Prostate gland (tissue), 2 donors: Measurements from ENCODE around the gene MYBPH. TPM values are rescaled to one million over a fixed set of nuclear protein-coding genes. Genes with fewer than 3 reads are reported as not detected.

Experiments used
- DNase-seq: peaks from one replicate; pipeline ENCODE4 v3.0.0-alpha.2; 2019; ENCODE audit warnings: low spot score
- H3K27ac ChIP-seq, 2 donors: fragments of 200-600 bp; sonication (generic); 2 replicates each; pipeline ENCODE4 v1.5.1; 2017 to 2019
- H3K27me3 ChIP-seq: fragments of 200-600 bp; sonication (generic); replicated peaks from 2 replicates; pipeline ENCODE4 v1.5.1; 2019; ENCODE audit not compliant: insufficient read depth
- H3K36me3 ChIP-seq, 2 donors: fragments of 200-600 bp; sonication (generic); 1 replicate in 1 of 2; 2 replicates in 1 of 2; pipeline versions ENCODE4 v1.5.1 to v1.8.1; 2017 to 2019
- H3K4me1 ChIP-seq: fragments of 200-600 bp; sonication (generic); replicated peaks from 2 replicates; pipeline ENCODE4 v1.5.1; 2019
- H3K4me3 ChIP-seq, 2 donors: fragments of 200-600 bp; sonication (generic); 2 replicates each; pipeline ENCODE4 v1.5.1; 2017 to 2019
- H3K9me3 ChIP-seq: fragments of 200-600 bp; sonication (generic); 2 replicates; pipeline ENCODE4 v1.5.1; 2017
- CTCF ChIP-seq, 4 experiments: fragments of 200-600 bp in 2 of 4; fragments of 450-650 bp in 2 of 4; sonication (generic) in 2 of 4; IDR thresholded peaks; 1 replicate in 3 of 4; 2 replicates in 1 of 4; pipeline ENCODE4 v1.5.1; 2016 to 2019; ENCODE audit warnings: antibody characterized with exemption in 4 of 4, mild to moderate bottlenecking in 2 of 4, moderate library complexity in 2 of 4
- POLR2A ChIP-seq: fragments of 450-650 bp; IDR thresholded peaks from one replicate; pipeline ENCODE4 v1.6.1; 2016; ENCODE audit warnings: antibody characterized with exemption, mild to moderate bottlenecking
- POLR2AphosphoS5 ChIP-seq: sonication (generic); formaldehyde crosslinking; IDR thresholded peaks from one replicate; pipeline ENCODE4 v1.6.1; 2017; ENCODE audit warnings: antibody characterized with exemption
- WGBS: methylation state at CpG from one replicate; pipeline ENCODE4 v1.1.5; 2018; 5-methylcytosine and 5-hydroxymethylcytosine counted together
- intact Hi-C: fragments of 100-400 bp; cut with DNase I; formaldehyde crosslinking; loops from one replicate; pipeline ENCODE4 v1.14.2; 2022
- total RNA-seq, 2 donors: library from RNA; depleted of rRNA; stranded (reverse); fragments of >200 nt; gene quantifications; one replicate each; pipeline ENCODE4 v1.1.0, GENCODE V29; 2016

MYBPH gene
- total RNA-seq, 2 donors from 2014 or later, result 7.7 TPM; not detected in 1

DNA sequence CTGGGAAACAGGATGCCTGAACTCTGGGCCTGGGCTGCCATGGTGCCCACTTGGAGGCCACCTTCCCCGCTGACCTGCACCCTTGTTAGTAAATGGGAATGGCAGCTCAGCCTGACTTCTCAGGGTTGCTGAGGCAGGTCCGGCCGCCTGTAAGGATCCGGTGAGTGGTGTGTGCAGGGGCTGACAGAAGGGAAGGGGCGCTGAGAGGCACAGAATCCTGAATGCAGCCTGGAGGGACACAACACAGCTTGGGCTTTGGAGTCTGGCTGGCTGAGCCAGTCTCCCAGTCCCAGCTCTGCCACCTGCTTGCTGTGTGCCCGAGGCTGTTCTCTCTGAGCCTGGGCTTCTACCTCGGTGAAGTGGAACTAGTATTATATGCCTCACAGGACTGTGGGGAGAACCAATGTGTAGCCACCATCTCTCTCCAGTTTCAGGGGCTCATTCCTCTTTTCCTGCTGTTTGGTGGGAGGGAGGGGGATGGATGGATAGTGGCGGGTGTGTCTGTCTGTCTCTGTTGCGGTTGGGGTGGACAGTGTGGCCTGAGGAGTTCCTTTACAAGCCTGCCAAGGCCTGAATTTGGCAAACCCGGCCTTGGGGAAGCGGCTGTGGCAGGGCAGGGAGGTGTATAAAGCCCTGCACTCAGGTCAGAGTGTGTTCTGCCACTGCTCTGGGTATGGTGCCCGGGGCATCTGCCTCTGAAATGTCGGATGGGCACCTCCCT lies 30.1 kb downstream of the MYBPH start:
- Histone ChIP-seq H3K36me3 (no peaks in the 10 kb centered on the region), H3K9me3 (no peaks in the 10 kb centered on the region), H3K27ac (no peak overlapping the region), H3K4me1 (no peaks in the 10 kb centered on the region), H3K4me3 (no peak overlapping the region), H3K27me3 (no peaks in the 10 kb centered on the region)
- WGBS, result 90% methylated on average over 13 of the region's 13 CpGs
- intact Hi-C loops, result no loop called here
- DNase-seq, result no peak
- TF ChIP-seq POLR2AphosphoS5 (no peak), CTCF (IDR thresholded peaks at IDR 0.05) (no peak), POLR2A (no peak)

DNA sequence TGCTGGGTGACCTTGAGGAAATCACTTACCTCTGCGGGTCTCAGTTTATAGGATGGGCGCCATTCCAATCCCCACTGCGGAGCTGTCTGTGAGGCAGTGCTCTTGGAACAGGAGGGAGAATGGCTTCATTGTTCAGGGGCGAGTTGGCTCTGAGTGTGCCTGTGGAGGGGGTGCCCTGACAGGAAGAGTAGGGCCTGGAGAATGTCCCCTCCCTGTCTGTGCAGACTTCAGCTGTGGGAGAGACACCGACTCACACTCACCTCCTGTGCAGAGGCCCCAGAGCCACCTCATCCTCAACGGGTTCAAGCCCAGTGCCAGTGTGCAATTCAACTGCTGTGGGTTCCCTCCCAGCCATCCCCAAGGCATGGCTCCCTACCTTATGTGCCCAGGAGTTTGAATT lies 31.0 kb downstream of the MYBPH start:
- H3K4me3 ChIP-seq, result no peak overlapping the region
- 30% methylated on average over 6 of the region's 6 CpGs for WGBS

GRCh38 chr1:203143641-203144040 lies 32.0 kb downstream of the MYBPH start:
- 74% methylated on average over 11 of the region's 11 CpGs for WGBS
- Histone ChIP-seq H3K27ac (no peak overlapping the region), H3K4me1 (no peaks in the 10 kb centered on the region), H3K4me3 (no peak overlapping the region), H3K9me3 (no peaks in the 10 kb centered on the region), H3K27me3 (no peaks in the 10 kb centered on the region), H3K36me3 (no peaks in the 10 kb centered on the region)
- intact Hi-C loops, result no loop called here
- no peak for DNase-seq
- TF ChIP-seq CTCF (IDR thresholded peaks at IDR 0.05) (no peak), POLR2AphosphoS5 (no peak), POLR2A (no peak)

More for the DNA sequence above, 31.0 kb downstream of the MYBPH start:
- DNase-seq, result no peak
- Histone ChIP-seq H3K27ac (no peak overlapping the region), H3K9me3 (no peaks in the 10 kb centered on the region), H3K4me1 (no peaks in the 10 kb centered on the region), H3K27me3 (no peaks in the 10 kb centered on the region), H3K36me3 (no peaks in the 10 kb centered on the region)
- intact Hi-C loops, result no loop called here
- TF ChIP-seq POLR2A (no peak), CTCF (IDR thresholded peaks at IDR 0.05) (no peak), POLR2AphosphoS5 (no peak)

- no peak for DNase-seq
- H3K9me3 ChIP-seq, result no peaks in the 10 kb centered on the region
- intact Hi-C loops, result no loop called here
- H3K27me3 ChIP-seq, result no peaks in the 10 kb centered on the region
- WGBS, result 79% methylated on average over 5 of the region's 5 CpGs
- H3K4me1 ChIP-seq, result no peaks in the 10 kb centered on the region
- no peak for TF ChIP-seq POLR2A
- no peak for TF ChIP-seq POLR2AphosphoS5
- TF ChIP-seq CTCF (IDR thresholded peaks at IDR 0.05), result no peak
- no peak overlapping the region for H3K27ac ChIP-seq
- H3K36me3 ChIP-seq, result no peaks in the 10 kb centered on the region
- H3K4me3 ChIP-seq, result no peak overlapping the region
These were observed 32.8 kb downstream of the MYBPH start for GRCh38 chr1:203142684-203143408.

- no peaks in the 10 kb centered on the region for H3K27me3 ChIP-seq
- intact Hi-C loops, result no loop called here
- H3K4me1 ChIP-seq, result no peaks in the 10 kb centered on the region
- no peaks in the 10 kb centered on the region for H3K9me3 ChIP-seq
- TF ChIP-seq POLR2AphosphoS5 (no peak), CTCF (IDR thresholded peaks at IDR 0.05) (no peak), POLR2A (no peak)
- WGBS, result 90% methylated on average over 6 of the region's 6 CpGs
- no peaks in the 10 kb centered on the region for H3K36me3 ChIP-seq
- no peak for DNase-seq
- no peak overlapping the region for H3K4me3 ChIP-seq
- H3K27ac ChIP-seq, result no peak overlapping the region
These were observed 33.5 kb downstream of the MYBPH start for GRCh38 chr1:203142124-203142523.
